ENCODE results near the gene CST4. TPM values are rescaled to one million over a fixed set of nuclear protein-coding genes. Genes with fewer than 3 reads are reported as not detected.

CST4 gene
- total RNA-seq, 1 donor from 2014 or later = not detected

- Histone ChIP-seq H3K27ac (no peak overlapping the region), H2AFZ (replicated peaks) (no peak overlapping the region), H3K4me3 (no peak overlapping the region), H3K9ac (no peak overlapping the region), H3F3A (ENCODE audit: low read depth) (no peaks in the 10 kb centered on the region), H3K4me2 (no peak overlapping the region), H3K36me3 (no peaks in the 10 kb centered on the region), H3K9me3 (ENCODE audit: low read depth) (no peaks in the 10 kb centered on the region), H4K20me1 (ENCODE audit: low read depth) (no peaks in the 10 kb centered on the region), H3K4me1 (no peaks in the 10 kb centered on the region), H3K27me3 (no peaks in the 10 kb centered on the region), H3K79me2 (ENCODE audit: low read depth) (no peaks in the 10 kb centered on the region)
- H3K36me3 Mint-ChIP-seq = no peaks in the 10 kb centered on the region
- H3K27me3 Mint-ChIP-seq (ENCODE audit: insufficient read depth, low read depth) = peaks cover 5% of the 10 kb centered on the region
- H3K4me1 Mint-ChIP-seq = peaks cover 5% of the 10 kb centered on the region
- H3K9me3 Mint-ChIP-seq = no peaks in the 10 kb centered on the region
- no peak overlapping the region for H3K4me3 Mint-ChIP-seq
- no peak for TF ChIP-seq EZH2 (IDR thresholded peaks at IDR 0.05)
- TF ChIP-seq EZH2phosphoT487 (IDR thresholded peaks at IDR 0.05) = no peak
- TF ChIP-seq, protein P1, sequence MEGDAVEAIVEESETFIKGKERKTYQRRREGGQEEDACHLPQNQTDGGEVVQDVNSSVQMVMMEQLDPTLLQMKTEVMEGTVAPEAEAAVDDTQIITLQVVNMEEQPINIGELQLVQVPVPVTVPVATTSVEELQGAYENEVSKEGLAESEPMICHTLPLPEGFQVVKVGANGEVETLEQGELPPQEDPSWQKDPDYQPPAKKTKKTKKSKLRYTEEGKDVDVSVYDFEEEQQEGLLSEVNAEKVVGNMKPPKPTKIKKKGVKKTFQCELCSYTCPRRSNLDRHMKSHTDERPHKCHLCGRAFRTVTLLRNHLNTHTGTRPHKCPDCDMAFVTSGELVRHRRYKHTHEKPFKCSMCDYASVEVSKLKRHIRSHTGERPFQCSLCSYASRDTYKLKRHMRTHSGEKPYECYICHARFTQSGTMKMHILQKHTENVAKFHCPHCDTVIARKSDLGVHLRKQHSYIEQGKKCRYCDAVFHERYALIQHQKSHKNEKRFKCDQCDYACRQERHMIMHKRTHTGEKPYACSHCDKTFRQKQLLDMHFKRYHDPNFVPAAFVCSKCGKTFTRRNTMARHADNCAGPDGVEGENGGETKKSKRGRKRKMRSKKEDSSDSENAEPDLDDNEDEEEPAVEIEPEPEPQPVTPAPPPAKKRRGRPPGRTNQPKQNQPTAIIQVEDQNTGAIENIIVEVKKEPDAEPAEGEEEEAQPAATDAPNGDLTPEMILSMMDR (IDR thresholded peaks at IDR 0.05) = no peak
- H3K27ac Mint-ChIP-seq = no peak overlapping the region
- DNase-seq (ENCODE audit: low spot score) = no peak
These were observed 37.7 kb downstream of the CST4 start for GRCh38 chr20:23651117-23651516.

DNA sequence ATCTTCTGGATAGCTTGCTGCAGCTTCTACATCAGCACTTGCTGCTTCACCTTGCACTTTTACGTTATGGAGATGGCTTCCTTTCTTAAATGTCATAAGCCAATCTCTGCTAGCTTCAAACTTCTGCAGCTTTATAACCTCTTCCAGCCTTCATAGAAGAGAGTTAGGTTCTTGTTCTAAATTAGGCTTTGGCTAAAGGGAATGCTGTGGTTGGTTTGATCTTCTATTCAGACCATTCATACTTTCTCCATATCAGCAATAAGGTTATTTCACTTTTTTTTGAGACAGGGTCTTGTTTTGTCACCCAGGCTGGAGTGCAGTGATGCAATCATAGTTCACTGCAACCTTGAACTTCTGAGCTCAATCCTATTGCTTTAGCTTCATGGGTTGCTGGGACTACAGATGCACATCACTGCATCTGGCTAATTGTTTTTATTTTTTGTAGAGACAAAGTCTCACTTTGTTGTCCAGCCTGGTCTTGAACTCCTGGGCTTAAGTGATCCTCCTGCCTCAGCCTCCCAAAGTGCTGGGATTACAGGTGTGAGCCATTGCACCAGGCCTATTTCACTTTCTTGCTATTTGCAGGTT lies 38.9 kb downstream of the CST4 start:
- H2AFZ ChIP-seq (replicated peaks) = no peak overlapping the region
- Mint-ChIP-seq H3K27me3 (ENCODE audit: insufficient read depth, low read depth) (peaks cover 5% of the 10 kb centered on the region), H3K9me3 (no peaks in the 10 kb centered on the region), H3K27ac (no peak overlapping the region), H3K4me3 (no peak overlapping the region), H3K36me3 (no peaks in the 10 kb centered on the region), H3K4me1 (peaks cover 5% of the 10 kb centered on the region)
- H3K9me3 ChIP-seq (ENCODE audit: low read depth) = no peaks in the 10 kb centered on the region
- no peak overlapping the region for H3K27ac ChIP-seq
- no peaks in the 10 kb centered on the region for H3K79me2 ChIP-seq (ENCODE audit: low read depth)
- no peak overlapping the region for H3K4me3 ChIP-seq
- H3K27me3 ChIP-seq = no peaks in the 10 kb centered on the region
- no peak for DNase-seq (ENCODE audit: low spot score)
- no peaks in the 10 kb centered on the region for H4K20me1 ChIP-seq (ENCODE audit: low read depth)
- no peaks in the 10 kb centered on the region for H3K36me3 ChIP-seq
- TF ChIP-seq, protein P1 (IDR thresholded peaks at IDR 0.05) = no peak
- no peak for TF ChIP-seq EZH2phosphoT487 (IDR thresholded peaks at IDR 0.05)
- no peak for TF ChIP-seq EZH2 (IDR thresholded peaks at IDR 0.05)
- H3K9ac ChIP-seq = no peak overlapping the region
- no peaks in the 10 kb centered on the region for H3F3A ChIP-seq (ENCODE audit: low read depth)
- no peaks in the 10 kb centered on the region for H3K4me1 ChIP-seq
- H3K4me2 ChIP-seq = no peak overlapping the region

DNA sequence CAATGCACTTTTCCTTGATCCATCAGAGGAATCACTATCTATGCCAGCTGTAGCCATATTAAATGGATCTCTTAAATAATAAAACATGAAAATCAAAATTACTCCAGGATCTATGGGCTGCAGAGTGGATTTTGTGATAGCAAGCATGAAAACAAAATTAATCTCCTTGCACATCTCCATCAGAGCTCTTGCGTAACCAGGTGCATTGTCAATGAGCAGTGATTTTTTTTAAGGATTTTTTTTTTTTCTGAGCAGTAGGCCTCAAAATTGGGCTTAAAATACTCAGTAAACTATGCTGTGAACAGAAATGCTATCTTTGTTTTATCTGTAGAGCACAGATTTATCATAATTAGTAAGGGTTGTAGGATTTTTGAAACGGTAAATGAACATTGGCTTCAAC lies 39.6 kb downstream of the CST4 start:
- H3K4me3 Mint-ChIP-seq = no peak overlapping the region
- no peak for TF ChIP-seq EZH2 (IDR thresholded peaks at IDR 0.05)
- TF ChIP-seq EZH2phosphoT487 (IDR thresholded peaks at IDR 0.05) = no peak
- TF ChIP-seq, protein P1 (IDR thresholded peaks at IDR 0.05) = no peak
- no peak overlapping the region for H3K27ac ChIP-seq

More for the DNA sequence above, 39.6 kb downstream of the CST4 start:
- H3K4me1 ChIP-seq = no peaks in the 10 kb centered on the region
- no peaks in the 10 kb centered on the region for H3K79me2 ChIP-seq (ENCODE audit: low read depth)
- DNase-seq (ENCODE audit: low spot score) = no peak
- no peak overlapping the region for H2AFZ ChIP-seq (replicated peaks)
- no peaks in the 10 kb centered on the region for H3K9me3 ChIP-seq (ENCODE audit: low read depth)
- no peaks in the 10 kb centered on the region for H3K36me3 Mint-ChIP-seq
- H3K27me3 ChIP-seq = no peaks in the 10 kb centered on the region
- peaks cover 5% of the 10 kb centered on the region for H3K4me1 Mint-ChIP-seq
- no peaks in the 10 kb centered on the region for H3K36me3 ChIP-seq
- H3K9me3 Mint-ChIP-seq = no peaks in the 10 kb centered on the region
- H3F3A ChIP-seq (ENCODE audit: low read depth) = no peaks in the 10 kb centered on the region
- H3K4me2 ChIP-seq = no peak overlapping the region
- H3K9ac ChIP-seq = no peak overlapping the region
- H4K20me1 ChIP-seq (ENCODE audit: low read depth) = no peaks in the 10 kb centered on the region
- no peak overlapping the region for H3K4me3 ChIP-seq
- H3K27ac Mint-ChIP-seq = no peak overlapping the region
- H3K27me3 Mint-ChIP-seq (ENCODE audit: insufficient read depth, low read depth) = peaks cover 6% of the 10 kb centered on the region

Data from neural progenitor cell (in vitro differentiated cells).